GM23338 (cell line): ENCODE data around the gene NOTCH1. TPM values are rescaled to one million over a fixed set of nuclear protein-coding genes. Genes with fewer than 3 reads are reported as not detected.

Experiments used
- ATAC-seq: fragments of 200-7000 bp; cut with Tn5 transposase; 3 replicates; pipeline ENCODE4 v1.9.1; 2020
- DNase-seq: peaks from one replicate; pipeline ENCODE4 v3.0.0-alpha.2; 2015; ENCODE audit warnings: low spot score
- H2AFZ ChIP-seq: fragments of 200-600 bp; sonication (generic); 2 replicates; pipeline ENCODE4 v1.8.0; 2016; ENCODE audit warnings: antibody characterized with exemption, mild to moderate bottlenecking, moderate library complexity
- H3F3A ChIP-seq: fragments of 200-600 bp; sonication (generic); replicated peaks from 2 replicates; pipeline ENCODE4 v1.8.0; 2017; ENCODE audit warnings: antibody characterized with exemption, mixed run types, low read depth
- H3K27ac ChIP-seq: fragments of 200-600 bp; sonication (generic); 2 replicates; pipeline ENCODE4 v1.6.1; 2016; ENCODE audit warnings: low read depth
- H3K27me3 ChIP-seq: fragments of 200-600 bp; sonication (generic); 2 replicates; pipeline ENCODE4 v1.8.0; 2016; ENCODE audit warnings: mild to moderate bottlenecking, mixed run types, moderate library complexity; ENCODE audit not compliant: insufficient read depth
- H3K36me3 ChIP-seq: fragments of 200-600 bp; sonication (generic); 2 replicates; pipeline ENCODE4 v1.8.0; 2016; ENCODE audit warnings: mild to moderate bottlenecking; ENCODE audit not compliant: insufficient read depth
- H3K4me1 ChIP-seq: fragments of 200-600 bp; sonication (generic); 2 replicates; pipeline ENCODE4 v1.8.0; 2016; ENCODE audit warnings: mild to moderate bottlenecking, moderate library complexity; ENCODE audit not compliant: insufficient read depth
- H3K4me2 ChIP-seq: fragments of 200-600 bp; sonication (generic); 2 replicates; pipeline ENCODE4 v1.7.1; 2017; ENCODE audit warnings: mixed run types
- H3K4me3 ChIP-seq: fragments of 200-600 bp; sonication (generic); 2 replicates; pipeline ENCODE4 v1.6.1; 2016; ENCODE audit warnings: mixed run types
- H3K79me2 ChIP-seq: fragments of 200-600 bp; sonication (generic); replicated peaks from 2 replicates; pipeline ENCODE4 v1.8.0; 2017; ENCODE audit warnings: mild to moderate bottlenecking; ENCODE audit not compliant: insufficient read depth
- H3K9me2 ChIP-seq: fragments of 200-600 bp; sonication (generic); 2 replicates; pipeline ENCODE4 v1.8.0; 2017; ENCODE audit not compliant: insufficient read depth
- H4K20me1 ChIP-seq: fragments of 200-600 bp; sonication (generic); replicated peaks from 2 replicates; pipeline ENCODE4 v1.8.0; 2017; ENCODE audit warnings: mild to moderate bottlenecking; ENCODE audit not compliant: insufficient read depth
- H3K27ac Mint-ChIP-seq: 2 replicates; pipeline ENCODE4 v1.8.0; 2020; ENCODE audit warnings: inconsistent platforms, mild to moderate bottlenecking, moderate library complexity, mixed read lengths
- H3K27me3 Mint-ChIP-seq: 3 replicates; pipeline ENCODE4 v1.8.0; 2022; ENCODE audit warnings: low read depth, mild to moderate bottlenecking, moderate library complexity, mixed read lengths, inconsistent platforms; ENCODE audit not compliant: insufficient read depth, poor library complexity
- H3K36me3 Mint-ChIP-seq: 3 replicates; pipeline ENCODE4 v1.8.0; 2021; ENCODE audit warnings: low read depth, mild to moderate bottlenecking, inconsistent platforms, moderate library complexity, mixed read lengths
- H3K4me1 Mint-ChIP-seq: 3 replicates; pipeline ENCODE4 v1.8.0; 2020; ENCODE audit warnings: mild to moderate bottlenecking, inconsistent platforms, mixed read lengths
- H3K4me3 Mint-ChIP-seq: 3 replicates; pipeline ENCODE4 v1.8.0; 2021; ENCODE audit warnings: moderate library complexity, mild to moderate bottlenecking, inconsistent platforms, mixed read lengths
- H3K9me3 Mint-ChIP-seq: 3 replicates; pipeline ENCODE4 v1.8.0; 2020; ENCODE audit warnings: moderate library complexity, mild to moderate bottlenecking, inconsistent platforms, mixed read lengths
- CREB1 ChIP-seq: fragments of 250-450 bp; sonication (Bioruptor Pico); IDR thresholded peaks from 2 replicates; pipeline ENCODE4 v1.5.0; 2020; ENCODE audit warnings: low read depth, mild to moderate bottlenecking, moderate library complexity
- CTCF ChIP-seq, 2 experiments: fragments of 200-600 bp in 1 of 2; sonication (generic) in 1 of 2; conservative IDR thresholded peaks; 2 replicates each; pipeline versions ENCODE4 v1.5.1 to v1.6.1; 2016 to 2017; ENCODE audit warnings: antibody characterized with exemption in 2 of 2, low read depth in 2 of 2, mild to moderate bottlenecking in 2 of 2, moderate library complexity in 1 of 2
- ETS1 ChIP-seq: IDR thresholded peaks from 2 replicates; pipeline ENCODE4 v1.6.1; 2016; ENCODE audit warnings: antibody characterized with exemption
- JUNB ChIP-seq: IDR thresholded peaks from one replicate; pipeline ENCODE4 v1.6.1; 2016; ENCODE audit warnings: antibody characterized with exemption; ENCODE audit not compliant: unreplicated experiment
- NANOG ChIP-seq: IDR thresholded peaks from 2 replicates; pipeline ENCODE4 v1.6.1; 2016; ENCODE audit warnings: antibody characterized with exemption, borderline replicate concordance
- POLR2AphosphoS5 ChIP-seq: IDR thresholded peaks from 2 replicates; pipeline ENCODE4 v1.6.1; 2016; ENCODE audit warnings: antibody characterized with exemption, low read depth
- ZNF114 ChIP-seq: fragments of 250-450 bp; sonication (Bioruptor Pico); IDR thresholded peaks from 2 replicates; pipeline ENCODE4 v1.5.0; 2020; ENCODE audit warnings: mild to moderate bottlenecking, moderate library complexity
- ZNF331 ChIP-seq: fragments of 250-450 bp; sonication (Bioruptor Pico); IDR thresholded peaks from 2 replicates; pipeline ENCODE4 v1.5.0; 2020; ENCODE audit warnings: low read depth, mild to moderate bottlenecking, moderate library complexity
- polyA plus RNA-seq: library from polyadenylated mRNA; unstranded; fragments of >200 nt; fragmentation: Nextera tagmentation; extraction: Ambion mirVana; gene quantifications from 2 replicates; pipeline ENCODE4 v1.2.1, GENCODE V29; 2016
- total RNA-seq: library from RNA; depleted of rRNA; stranded (reverse); fragments of >200 nt; shearing (Covaris generic); gene quantifications from 2 replicates; pipeline ENCODE4 v1.2.3, GENCODE V29; 2014
- TF ChIP-seq, protein P1 (sequence below): IDR thresholded peaks from one replicate; pipeline ENCODE4 v1.6.1; 2018; ENCODE audit warnings: antibody characterized with exemption; ENCODE audit not compliant: unreplicated experiment

Gene NOTCH1
- total and polyA plus RNA-seq, 2 experiments from 2014 or later, result 9.9 to 97.2 TPM

GRCh38 chr9:136572003-136572827 is 26.4 kb upstream of the NOTCH1 start:
- Histone ChIP-seq H3K4me1 (peaks cover 30% of the 10 kb centered on the region), H3K27ac (peak overlapping the region; percentile 93), H3K4me3 (peak overlapping the region; percentile 44; the same call in 1 of the 2 replicates), H2AFZ (no peak overlapping the region; the same call in 1 of the 2 replicates), H4K20me1 (no peaks in the 10 kb centered on the region), H3K79me2 (no peaks in the 10 kb centered on the region), H3K4me2 (peak overlapping the region; percentile 71), H3K27me3 (no peaks in the 10 kb centered on the region), H3K9me2 (no peaks in the 10 kb centered on the region), H3F3A (peaks cover 25% of the 10 kb centered on the region; the same call in 1 of the 2 replicates), H3K36me3 (no peaks in the 10 kb centered on the region)
- peak; percentile 88 for ATAC-seq
- Mint-ChIP-seq H3K27me3 (peaks cover 20% of the 10 kb centered on the region), H3K4me1 (peaks cover 51% of the 10 kb centered on the region), H3K4me3 (peak overlapping the region; percentile 50), H3K27ac (peak overlapping the region; percentile 94), H3K9me3 (no peaks in the 10 kb centered on the region), H3K36me3 (no peaks in the 10 kb centered on the region; the same call in 2 of the 3 replicates)
- DNase-seq, result peak; percentile 97
- TF ChIP-seq ZNF331 (CRISPR knock-in tag) (no peak), CTCF (conservative IDR thresholded peaks at IDR 0.05; ENCODE audit: low read depth in 2 of 2) (0 out of 4 replicates have a peak, but pooled peaks of 1 of the 2 experiments have one; percentile 0), POLR2AphosphoS5 (peak; percentile 50), NANOG (0 out of 2 replicates have a peak, but pooled peaks have one; percentile 7), JUNB (peak; percentile 19), CREB1 (CRISPR knock-in tag) (peak; percentile 84), ZNF114 (CRISPR knock-in tag) (no peak), ETS1 (no peak)
- TF ChIP-seq, protein P1, sequence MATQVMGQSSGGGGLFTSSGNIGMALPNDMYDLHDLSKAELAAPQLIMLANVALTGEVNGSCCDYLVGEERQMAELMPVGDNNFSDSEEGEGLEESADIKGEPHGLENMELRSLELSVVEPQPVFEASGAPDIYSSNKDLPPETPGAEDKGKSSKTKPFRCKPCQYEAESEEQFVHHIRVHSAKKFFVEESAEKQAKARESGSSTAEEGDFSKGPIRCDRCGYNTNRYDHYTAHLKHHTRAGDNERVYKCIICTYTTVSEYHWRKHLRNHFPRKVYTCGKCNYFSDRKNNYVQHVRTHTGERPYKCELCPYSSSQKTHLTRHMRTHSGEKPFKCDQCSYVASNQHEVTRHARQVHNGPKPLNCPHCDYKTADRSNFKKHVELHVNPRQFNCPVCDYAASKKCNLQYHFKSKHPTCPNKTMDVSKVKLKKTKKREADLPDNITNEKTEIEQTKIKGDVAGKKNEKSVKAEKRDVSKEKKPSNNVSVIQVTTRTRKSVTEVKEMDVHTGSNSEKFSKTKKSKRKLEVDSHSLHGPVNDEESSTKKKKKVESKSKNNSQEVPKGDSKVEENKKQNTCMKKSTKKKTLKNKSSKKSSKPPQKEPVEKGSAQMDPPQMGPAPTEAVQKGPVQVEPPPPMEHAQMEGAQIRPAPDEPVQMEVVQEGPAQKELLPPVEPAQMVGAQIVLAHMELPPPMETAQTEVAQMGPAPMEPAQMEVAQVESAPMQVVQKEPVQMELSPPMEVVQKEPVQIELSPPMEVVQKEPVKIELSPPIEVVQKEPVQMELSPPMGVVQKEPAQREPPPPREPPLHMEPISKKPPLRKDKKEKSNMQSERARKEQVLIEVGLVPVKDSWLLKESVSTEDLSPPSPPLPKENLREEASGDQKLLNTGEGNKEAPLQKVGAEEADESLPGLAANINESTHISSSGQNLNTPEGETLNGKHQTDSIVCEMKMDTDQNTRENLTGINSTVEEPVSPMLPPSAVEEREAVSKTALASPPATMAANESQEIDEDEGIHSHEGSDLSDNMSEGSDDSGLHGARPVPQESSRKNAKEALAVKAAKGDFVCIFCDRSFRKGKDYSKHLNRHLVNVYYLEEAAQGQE, result no peak
